Measurements from ENCODE around the gene CENPP.

The CENPP gene

GRCh38 chr9:92423612-92424011 is 97.9 kb downstream of the CENPP start:
- DNase-seq (ENCODE audit: low read depth, low spot score) = no peak

GRCh38 chr9:92424340-92424739 is 98.6 kb downstream of the CENPP start, which contains the start of gene OMD:
TSS of gene OMD (minus strand) at chr9:92424471. CDS start at chr9:92417558, 6,913 bp downstream.
- DNase-seq (ENCODE audit: low read depth, low spot score) = no peak

- no peak for DNase-seq (ENCODE audit: low read depth, low spot score)
These were observed 99.7 kb downstream of the CENPP start for GRCh38 chr9:92425474-92425873.

- no peak for DNase-seq (ENCODE audit: low read depth, low spot score)
These were observed 100.9 kb downstream of the CENPP start for GRCh38 chr9:92426501-92427145.

- no peak for DNase-seq (ENCODE audit: low read depth, low spot score)
These were observed 104.1 kb downstream of the CENPP start for GRCh38 chr9:92429836-92430235.

GRCh38 chr9:92432350-92432749 is 106.6 kb downstream of the CENPP start:
- no peak for DNase-seq (ENCODE audit: low read depth, low spot score)

GRCh38 chr9:92432972-92433548 is 107.3 kb downstream of the CENPP start:
- no peak for DNase-seq (ENCODE audit: low read depth, low spot score)

GRCh38 chr9:92435263-92435662 is 109.5 kb downstream of the CENPP start:
- no peak for DNase-seq (ENCODE audit: low read depth, low spot score)

- DNase-seq (ENCODE audit: low read depth, low spot score) = no peak
These were observed 113.3 kb downstream of the CENPP start for GRCh38 chr9:92438900-92439526.

- no peak for DNase-seq (ENCODE audit: low read depth, low spot score)
These were observed 114.4 kb downstream of the CENPP start for GRCh38 chr9:92439921-92440750.

GRCh38 chr9:92440751-92441046 is 114.9 kb downstream of the CENPP start:
- no peak for DNase-seq (ENCODE audit: low read depth, low spot score)

- DNase-seq (ENCODE audit: low read depth, low spot score) = no peak
These were observed 119.1 kb downstream of the CENPP start for GRCh38 chr9:92444841-92445240.

GRCh38 chr9:92446536-92446935 is 120.8 kb downstream of the CENPP start:
- no peak for DNase-seq (ENCODE audit: low read depth, low spot score)

- DNase-seq (ENCODE audit: low read depth, low spot score) = no peak
These were observed 129.5 kb downstream of the CENPP start for GRCh38 chr9:92455217-92455616.

- DNase-seq (ENCODE audit: low read depth, low spot score) = no peak
These were observed 131.8 kb downstream of the CENPP start for GRCh38 chr9:92457576-92457975.

- DNase-seq (ENCODE audit: low read depth, low spot score) = no peak
These were observed 137.6 kb downstream of the CENPP start for GRCh38 chr9:92463387-92463786.

GRCh38 chr9:92463984-92464383 is 138.2 kb downstream of the CENPP start:
- DNase-seq (ENCODE audit: low read depth, low spot score) = no peak

GRCh38 chr9:92467041-92467440 is 141.3 kb downstream of the CENPP start:
- DNase-seq (ENCODE audit: low read depth, low spot score) = no peak

- DNase-seq (ENCODE audit: low read depth, low spot score) = no peak
These were observed 141.8 kb downstream of the CENPP start for GRCh38 chr9:92467511-92467910.

- DNase-seq (ENCODE audit: low read depth, low spot score) = no peak
These were observed 142.5 kb downstream of the CENPP start for GRCh38 chr9:92468206-92468605.

GRCh38 chr9:92474587-92474986 is 148.8 kb downstream of the CENPP start:
- DNase-seq (ENCODE audit: low read depth, low spot score) = no peak

- no peak for DNase-seq (ENCODE audit: low read depth, low spot score)
These were observed 151.2 kb downstream of the CENPP start for GRCh38 chr9:92476962-92477361.

Measured in brain pericyte (primary cell).